VCaP (cell line): ENCODE results near the gene POLR3G.

Experiments used
- H3K27ac ChIP-seq: fragments of 450-650 bp; 2 replicates; pipeline ENCODE4 v1.5.1; 2017
- CTCF ChIP-seq: fragments of 450-650 bp; conservative IDR thresholded peaks from 2 replicates; pipeline ENCODE4 v1.5.1; 2017; ENCODE audit warnings: mild to moderate bottlenecking, moderate library complexity

The POLR3G gene

DNA sequence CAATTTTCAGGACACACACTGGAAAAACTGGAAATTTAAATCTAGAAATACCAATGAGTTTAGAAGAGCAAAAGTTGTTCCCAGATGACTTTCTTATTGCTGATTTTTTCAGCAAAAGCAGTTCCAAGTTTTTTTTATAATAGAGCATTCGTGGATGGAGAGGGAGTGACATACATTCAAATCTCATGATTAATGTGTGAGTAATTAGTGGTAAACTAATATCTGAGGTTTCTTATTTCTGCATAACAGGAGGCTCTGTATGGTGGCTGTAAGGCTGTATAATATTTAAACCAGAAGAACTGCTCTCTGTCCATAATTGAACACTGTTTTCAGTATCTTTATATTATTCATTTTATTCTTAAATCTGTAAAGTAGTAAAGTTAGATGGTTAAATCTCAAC lies 28.9 kb downstream of the POLR3G start:
- TF ChIP-seq CTCF = no peak
- H3K27ac ChIP-seq = no peak overlapping the region

DNA sequence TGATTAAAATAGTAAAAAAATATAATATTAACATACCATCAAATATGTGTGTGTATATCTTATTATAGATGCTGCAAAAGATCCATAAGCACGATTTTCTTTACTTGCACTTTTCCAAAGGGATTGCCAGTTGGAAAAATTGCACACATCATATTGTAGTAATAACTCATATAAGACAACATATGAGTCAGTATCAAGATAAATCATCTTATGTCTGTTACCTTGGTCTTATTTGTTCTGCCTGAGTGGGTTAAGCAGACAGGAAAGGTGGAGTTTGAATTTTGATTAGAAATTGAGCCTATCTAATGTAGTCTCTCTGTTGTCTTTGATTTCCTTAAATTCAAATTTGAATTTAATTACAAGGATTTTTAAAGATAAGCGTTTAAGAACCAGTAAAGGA lies 30.1 kb downstream of the POLR3G start:
- no peak for TF ChIP-seq CTCF
- H3K27ac ChIP-seq = no peak overlapping the region

DNA sequence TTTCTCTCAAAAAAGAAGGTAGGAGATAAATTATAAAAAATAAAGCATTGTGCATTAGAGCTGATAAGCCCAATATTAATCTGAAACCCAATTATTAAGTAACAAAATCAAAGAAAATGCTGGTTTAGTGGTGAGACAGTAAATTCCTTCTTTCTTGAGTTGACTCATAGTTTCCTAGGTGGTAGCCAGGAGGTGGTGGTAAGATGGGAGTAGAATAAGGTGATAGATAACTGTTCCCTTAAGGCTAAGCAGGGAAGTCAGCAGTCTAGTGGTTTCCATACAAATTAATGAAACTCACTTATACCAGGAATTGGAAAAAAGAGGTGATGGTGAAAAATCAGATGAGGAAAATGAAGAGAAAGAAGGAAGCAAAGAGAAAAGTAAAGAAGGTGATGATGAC lies 31.6 kb downstream of the POLR3G start:
- TF ChIP-seq CTCF = no peak
- H3K27ac ChIP-seq = no peak overlapping the region

DNA sequence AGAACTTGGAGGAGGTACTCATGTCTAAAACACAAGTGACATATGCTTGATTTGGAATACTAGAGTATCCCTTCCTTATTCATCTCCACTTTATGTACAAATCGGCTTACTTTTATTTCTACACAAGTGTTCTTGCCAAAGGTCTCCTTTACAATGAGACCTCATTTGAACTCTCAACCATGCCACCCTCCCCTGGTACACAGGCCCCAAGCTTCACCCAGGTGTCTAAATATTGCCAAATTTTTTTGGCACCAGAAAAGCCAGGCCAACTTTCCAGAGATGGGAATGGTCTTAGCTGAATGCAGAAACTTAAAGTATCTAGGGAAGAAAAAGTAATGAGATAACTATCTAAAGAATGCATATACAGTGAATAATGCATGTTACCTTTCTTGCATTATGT lies 35.8 kb downstream of the POLR3G start:
- no peak for TF ChIP-seq CTCF
- no peak overlapping the region for H3K27ac ChIP-seq

DNA sequence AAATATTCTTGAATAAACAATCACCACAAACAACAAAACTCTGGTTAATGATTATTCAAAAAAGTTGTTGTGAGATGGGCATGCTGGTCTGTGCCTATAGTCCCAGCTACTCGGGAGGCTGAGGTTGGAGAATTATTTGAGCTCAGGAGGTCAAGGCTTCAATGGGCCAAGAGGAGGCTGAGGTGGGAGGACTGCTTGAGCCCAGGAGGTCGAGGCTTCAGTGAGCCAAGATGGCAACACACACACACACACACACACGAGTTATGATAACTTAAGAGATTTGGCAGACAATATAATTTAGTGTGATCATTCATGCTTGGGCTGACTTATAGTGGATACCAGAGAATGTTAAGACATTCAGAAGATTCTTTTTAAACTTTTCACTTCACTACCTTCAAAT lies 39.9 kb downstream of the POLR3G start:
- no peak for TF ChIP-seq CTCF
- H3K27ac ChIP-seq = no peak overlapping the region

- no peak for TF ChIP-seq CTCF
- H3K27ac ChIP-seq = no peak overlapping the region
Observed at GRCh38 chr5:90518661-90519060, 44.0 kb downstream of the POLR3G start.

DNA sequence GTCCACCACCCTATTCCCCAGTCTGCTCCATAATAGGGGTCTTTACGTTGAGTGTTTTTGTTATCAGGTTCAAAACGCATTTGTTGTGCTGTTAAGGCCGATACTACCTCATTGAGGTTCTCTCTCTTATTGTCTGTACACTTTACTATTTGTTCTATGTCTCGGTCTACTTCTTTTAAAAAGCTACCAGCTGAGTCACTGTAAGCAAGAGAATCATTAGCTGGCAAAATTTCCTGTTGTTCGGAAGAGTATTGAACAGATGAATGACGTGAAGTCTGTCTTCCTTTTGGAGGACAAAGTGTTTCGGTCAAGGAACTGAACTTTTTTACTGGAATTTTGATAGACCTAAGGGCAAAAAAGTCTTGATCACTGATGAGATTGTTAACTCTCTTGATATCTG lies 44.4 kb downstream of the POLR3G start:
- H3K27ac ChIP-seq = no peak overlapping the region
- TF ChIP-seq CTCF = no peak
